HepG2 (cell line): ENCODE measurements around the gene MPV17L2. TPM values are rescaled to one million over a fixed set of nuclear protein-coding genes. Genes with fewer than 3 reads are reported as not detected.
A peak's percentile ranks its signal among the peaks of the same experiment; 100 is the strongest.

Experiments
- BHLHE40 ChIP-seq: IDR thresholded peaks from 2 replicates; pipeline ENCODE4 v1.6.1; 2011; ENCODE audit warnings: low read length, improper control_type of control experiment
- GLI4 ChIP-seq: sonication (generic); formaldehyde crosslinking; IDR thresholded peaks from 2 replicates; pipeline ENCODE4 v1.5.1; 2020; ENCODE audit warnings: missing genetic modification reagents, mild to moderate bottlenecking, moderate library complexity, borderline replicate concordance
- HNF4G ChIP-seq, 2 experiments: sonication (generic) in 1 of 2; formaldehyde crosslinking in 1 of 2; IDR thresholded peaks; 2 replicates each; pipeline versions ENCODE4 v1.4.0 to v1.6.1; 2011 to 2020; ENCODE audit warnings: borderline replicate concordance in 2 of 2, low read depth in 2 of 2, mild to moderate bottlenecking in 2 of 2, low read length in 1 of 2, missing genetic modification reagents in 1 of 2, moderate library complexity in 1 of 2
- JUND ChIP-seq: sonication (generic); formaldehyde crosslinking; IDR thresholded peaks from 2 replicates; pipeline ENCODE4 v1.8.0; 2022; ENCODE audit warnings: mild to moderate bottlenecking, missing genetic modification reagents
- MAZ ChIP-seq, 2 experiments: sonication (generic) in 1 of 2; formaldehyde crosslinking in 1 of 2; IDR thresholded peaks; 2 replicates each; pipeline versions ENCODE4 v1.5.0 to v1.6.1; 2012 to 2020; ENCODE audit warnings: low read depth in 2 of 2, mild to moderate bottlenecking in 2 of 2, borderline replicate concordance in 1 of 2, improper control_type of control experiment in 1 of 2, low read length in 1 of 2, missing genetic modification reagents in 1 of 2, moderate library complexity in 1 of 2
- MBNL3 ChIP-seq: fragments of 250-450 bp; sonication (Bioruptor Pico); conservative IDR thresholded peaks from 2 replicates; pipeline ENCODE4 v1.8.0; 2022; ENCODE audit warnings: mild to moderate bottlenecking, inconsistent platforms
- NFE2 ChIP-seq: sonication (generic); formaldehyde crosslinking; IDR thresholded peaks from 2 replicates; pipeline ENCODE4 v1.4.0; 2020; ENCODE audit warnings: missing genetic modification reagents
- NFKBIZ ChIP-seq: IDR thresholded peaks from 2 replicates; pipeline ENCODE4 v1.6.1; 2018; ENCODE audit warnings: missing genetic modification reagents, missing compliant biosample characterization
- ONECUT2 ChIP-seq: sonication (generic); formaldehyde crosslinking; IDR thresholded peaks from 2 replicates; pipeline ENCODE4 v1.4.0; 2020; ENCODE audit warnings: missing genetic modification reagents
- RFX3 ChIP-seq: IDR thresholded peaks from 2 replicates; pipeline ENCODE4 v1.6.1; 2016; ENCODE audit warnings: missing biosample characterization, missing genetic modification reagents
- SAFB2 ChIP-seq: sonication (generic); formaldehyde crosslinking; IDR thresholded peaks from 2 replicates; pipeline ENCODE4 v1.5.1; 2020; ENCODE audit warnings: missing genetic modification reagents, low read depth, mild to moderate bottlenecking, borderline replicate concordance
- SIN3B ChIP-seq: fragments of 150-350 bp; IDR thresholded peaks from 2 replicates; pipeline ENCODE4 v1.6.1; 2014; ENCODE audit warnings: low read length
- SMAD3 ChIP-seq: sonication (generic); formaldehyde crosslinking; IDR thresholded peaks from 2 replicates; pipeline ENCODE4 v1.4.0; 2020; ENCODE audit warnings: missing genetic modification reagents
- SNAPC2 ChIP-seq: sonication (generic); formaldehyde crosslinking; IDR thresholded peaks from 2 replicates; pipeline ENCODE4 v1.8.1; 2022; ENCODE audit warnings: mild to moderate bottlenecking, missing genetic modification reagents
- SYNCRIP ChIP-seq: fragments of 200-400 bp; formaldehyde crosslinking; IDR thresholded peaks from 2 replicates; pipeline ENCODE4 v1.6.1; 2018; ENCODE audit warnings: mild to moderate bottlenecking, low read depth, low read length; ENCODE audit not compliant: insufficient read depth
- THAP11 ChIP-seq: IDR thresholded peaks from 2 replicates; pipeline ENCODE4 v1.6.1; 2016; ENCODE audit warnings: missing biosample characterization, missing genetic modification reagents
- ZNF30 ChIP-seq: sonication (generic); formaldehyde crosslinking; IDR thresholded peaks from 2 replicates; pipeline ENCODE4 v1.5.0; 2020; ENCODE audit warnings: mild to moderate bottlenecking, missing genetic modification reagents
- ZNF337 ChIP-seq: sonication (generic); formaldehyde crosslinking; IDR thresholded peaks from 2 replicates; pipeline ENCODE4 v1.5.1; 2020; ENCODE audit warnings: missing genetic modification reagents, low read depth, mild to moderate bottlenecking, borderline replicate concordance
- ZNF441 ChIP-seq: sonication (generic); formaldehyde crosslinking; IDR thresholded peaks from 2 replicates; pipeline ENCODE4 v1.7.0; 2021; ENCODE audit warnings: missing genetic modification reagents, borderline replicate concordance
- ZNF546 ChIP-seq: sonication (generic); formaldehyde crosslinking; conservative IDR thresholded peaks from 2 replicates; pipeline ENCODE4 v1.8.1; 2023; ENCODE audit warnings: mild to moderate bottlenecking, missing genetic modification reagents
- ZNF569 ChIP-seq: sonication (generic); formaldehyde crosslinking; IDR thresholded peaks from 2 replicates; pipeline ENCODE4 v1.5.0; 2020; ENCODE audit warnings: mild to moderate bottlenecking, missing genetic modification reagents, moderate library complexity, borderline replicate concordance
- ZNF589 ChIP-seq: sonication (generic); formaldehyde crosslinking; conservative IDR thresholded peaks from 2 replicates; pipeline ENCODE4 v1.8.0; 2022; ENCODE audit warnings: mild to moderate bottlenecking, moderate library complexity, missing genetic modification reagents
- ZNF781 ChIP-seq: sonication (generic); formaldehyde crosslinking; IDR thresholded peaks from 2 replicates; pipeline ENCODE4 v1.5.1; 2020; ENCODE audit warnings: borderline replicate concordance, mild to moderate bottlenecking, missing genetic modification reagents; ENCODE audit errors: not compliant biosample characterization
- ZNF792 ChIP-seq: IDR thresholded peaks from 2 replicates; pipeline ENCODE4 v1.6.1; 2016
- ZNF891 ChIP-seq: sonication (generic); formaldehyde crosslinking; IDR thresholded peaks from 2 replicates; pipeline ENCODE4 v1.5.0; 2020; ENCODE audit warnings: mild to moderate bottlenecking, missing genetic modification reagents
- polyA plus RNA-seq, 8 experiments: library from polyadenylated mRNA; depleted of rRNA in 3 of 8; stranded (reverse) in 7 of 8; unstranded in 1 of 8; fragments of >200 nt; fragmentation: Illumina TruSeq in 4 of 8; extraction: Trizol in 4 of 8; gene quantifications; 2 replicates each; pipeline versions ENCODE4 v1.2.1 to v1.2.3, GENCODE V29; 2011 to 2016; ENCODE audit warnings: low read depth in 4 of 8, missing spikeins in 1 of 8, mixed read lengths in 1 of 8; ENCODE audit not compliant: insufficient read depth in 1 of 8
- total RNA-seq, 5 experiments: library from RNA; depleted of rRNA; stranded (reverse); fragments of >200 nt; fragmentation: Illumina TruSeq; extraction: Trizol; gene quantifications; 2 replicates each; pipeline ENCODE4 v1.2.3, GENCODE V29; 2016; ENCODE audit warnings: low read depth in 1 of 5
- TF ChIP-seq, protein P1 (sequence below): sonication (generic); formaldehyde crosslinking; IDR thresholded peaks from 2 replicates; pipeline ENCODE4 v1.4.0; 2020; ENCODE audit warnings: missing genetic modification reagents, borderline replicate concordance
- TF ChIP-seq, protein P2 (sequence below): sonication (generic); formaldehyde crosslinking; IDR thresholded peaks from 2 replicates; pipeline ENCODE4 v1.4.0; 2020; ENCODE audit warnings: mild to moderate bottlenecking, missing genetic modification reagents

The MPV17L2 gene
- total and polyA plus RNA-seq, 2 of the 13 experiments (the other 11 are each of a cell fraction or from before 2014, with no cell fraction given) = 13.6 to 16.7 TPM

DNA sequence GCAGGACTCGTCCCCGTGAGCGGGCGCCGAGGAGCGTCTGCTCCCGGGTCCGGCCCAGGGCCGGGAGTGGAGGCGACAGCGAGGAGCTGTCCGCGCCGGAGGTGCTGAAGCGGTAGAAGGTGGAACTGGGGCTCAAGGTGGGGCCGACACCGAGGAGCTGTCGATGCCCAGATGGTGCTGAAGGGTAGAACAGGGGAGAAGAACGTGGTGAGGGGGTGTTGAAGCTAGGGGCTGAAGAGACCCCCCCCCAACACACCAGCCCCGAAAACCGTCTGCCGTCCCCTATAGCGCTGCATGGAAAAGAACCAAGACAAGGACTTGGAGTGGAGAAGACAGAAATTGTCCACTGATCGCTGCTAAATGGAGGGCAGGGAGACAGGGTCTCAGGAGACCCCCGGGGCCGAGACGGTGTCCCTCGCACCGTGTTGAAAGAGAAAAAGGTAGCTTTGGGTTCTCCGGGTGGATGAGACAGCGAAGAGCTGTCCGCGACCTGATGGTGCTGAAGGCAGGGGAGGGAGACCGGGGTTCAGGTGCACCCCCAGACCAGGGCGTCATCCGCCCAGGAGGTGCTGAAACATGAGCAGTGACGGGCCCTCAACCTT lies 40.3 kb downstream of the MPV17L2 start (continued):
- TF ChIP-seq JUND (no peak), NFKBIZ (CRISPR knock-in tag) (peak; percentile 91; the same call in 1 of the 2 replicates), ZNF589 (CRISPR knock-in tag) (peak; percentile 83), THAP11 (CRISPR knock-in tag) (peak; percentile 80), MAZ (IDR thresholded peaks at IDR 0.05; ENCODE audit: borderline replicate concordance, low read depth, low read length) (no peak; the same call in 1 of the 2 replicates), MAZ (CRISPR knock-in tag; IDR thresholded peaks at IDR 0.05; ENCODE audit: low read depth) (peak; percentile 84), RFX3 (peak; percentile 38; the same call in 1 of the 2 replicates), BHLHE40 (no peak), ZNF441 (CRISPR knock-in tag) (peak; percentile 91), ZNF337 (CRISPR knock-in tag) (peak; percentile 50; the same call in 1 of the 2 replicates), SAFB2 (CRISPR knock-in tag) (no peak), HNF4G (IDR thresholded peaks at IDR 0.05; ENCODE audit: borderline replicate concordance, low read depth, low read length) (no peak), HNF4G (CRISPR knock-in tag; IDR thresholded peaks at IDR 0.05; ENCODE audit: borderline replicate concordance, low read depth) (no peak), ZNF781 (CRISPR knock-in tag) (peak; percentile 97), SIN3B (no peak), SNAPC2 (CRISPR knock-in tag) (0 out of 2 replicates have a peak, but pooled peaks have one; percentile 22), ZNF891 (CRISPR knock-in tag) (peak; percentile 96), ZNF569 (CRISPR knock-in tag) (no peak), SYNCRIP (no peak), NFE2 (CRISPR knock-in tag) (no peak; the same call in 1 of the 2 replicates), ZNF792 (peak; percentile 98), ONECUT2 (CRISPR knock-in tag) (peak; percentile 66; the same call in 1 of the 2 replicates), GLI4 (CRISPR knock-in tag) (no peak; the same call in 1 of the 2 replicates), ZNF30 (CRISPR knock-in tag) (peak; percentile 93), MBNL3 (CRISPR knock-in tag) (no peak), SMAD3 (CRISPR knock-in tag) (peak; percentile 99), ZNF546 (CRISPR knock-in tag) (peak; percentile 86; the same call in 1 of the 2 replicates)
- TF ChIP-seq, protein P1, sequence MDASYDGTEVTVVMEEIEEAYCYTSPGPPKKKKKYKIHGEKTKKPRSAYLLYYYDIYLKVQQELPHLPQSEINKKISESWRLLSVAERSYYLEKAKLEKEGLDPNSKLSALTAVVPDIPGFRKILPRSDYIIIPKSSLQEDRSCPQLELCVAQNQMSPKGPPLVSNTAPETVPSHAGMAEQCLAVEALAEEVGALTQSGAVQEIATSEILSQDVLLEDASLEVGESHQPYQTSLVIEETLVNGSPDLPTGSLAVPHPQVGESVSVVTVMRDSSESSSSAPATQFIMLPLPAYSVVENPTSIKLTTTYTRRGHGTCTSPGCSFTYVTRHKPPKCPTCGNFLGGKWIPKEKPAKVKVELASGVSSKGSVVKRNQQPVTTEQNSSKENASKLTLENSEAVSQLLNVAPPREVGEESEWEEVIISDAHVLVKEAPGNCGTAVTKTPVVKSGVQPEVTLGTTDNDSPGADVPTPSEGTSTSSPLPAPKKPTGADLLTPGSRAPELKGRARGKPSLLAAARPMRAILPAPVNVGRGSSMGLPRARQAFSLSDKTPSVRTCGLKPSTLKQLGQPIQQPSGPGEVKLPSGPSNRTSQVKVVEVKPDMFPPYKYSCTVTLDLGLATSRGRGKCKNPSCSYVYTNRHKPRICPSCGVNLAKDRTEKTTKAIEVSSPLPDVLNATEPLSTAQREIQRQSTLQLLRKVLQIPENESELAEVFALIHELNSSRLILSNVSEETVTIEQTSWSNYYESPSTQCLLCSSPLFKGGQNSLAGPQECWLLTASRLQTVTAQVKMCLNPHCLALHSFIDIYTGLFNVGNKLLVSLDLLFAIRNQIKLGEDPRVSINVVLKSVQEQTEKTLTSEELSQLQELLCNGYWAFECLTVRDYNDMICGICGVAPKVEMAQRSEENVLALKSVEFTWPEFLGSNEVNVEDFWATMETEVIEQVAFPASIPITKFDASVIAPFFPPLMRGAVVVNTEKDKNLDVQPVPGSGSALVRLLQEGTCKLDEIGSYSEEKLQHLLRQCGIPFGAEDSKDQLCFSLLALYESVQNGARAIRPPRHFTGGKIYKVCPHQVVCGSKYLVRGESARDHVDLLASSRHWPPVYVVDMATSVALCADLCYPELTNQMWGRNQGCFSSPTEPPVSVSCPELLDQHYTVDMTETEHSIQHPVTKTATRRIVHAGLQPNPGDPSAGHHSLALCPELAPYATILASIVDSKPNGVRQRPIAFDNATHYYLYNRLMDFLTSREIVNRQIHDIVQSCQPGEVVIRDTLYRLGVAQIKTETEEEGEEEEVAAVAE = peak; percentile 91
- TF ChIP-seq, protein P2, sequence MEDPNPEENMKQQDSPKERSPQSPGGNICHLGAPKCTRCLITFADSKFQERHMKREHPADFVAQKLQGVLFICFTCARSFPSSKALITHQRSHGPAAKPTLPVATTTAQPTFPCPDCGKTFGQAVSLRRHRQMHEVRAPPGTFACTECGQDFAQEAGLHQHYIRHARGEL = 0 out of 2 replicates have a peak, but pooled peaks have one; percentile 14
